Spleen (tissue), 11 donors: ENCODE measurements around the gene MUCL3. TPM values are rescaled to one million over a fixed set of nuclear protein-coding genes. Genes with fewer than 3 reads are reported as not detected.
A peak's percentile ranks its signal among the peaks of the same experiment; 100 is the strongest.
"Not testable (repeated sequence)": the region's sequence is repeated elsewhere in the genome, so short reads cannot be mapped to it uniquely, and the experiment has no call there.

Experiments
- DNase-seq: peaks from one replicate; pipeline ENCODE4 v3.0.0-alpha.2; 2020
- H3K27ac ChIP-seq, 8 donors: fragments of 200-600 bp; sonication (generic) in 7 of 8; 1 replicate in 4 of 8; 2 replicates in 4 of 8; pipeline versions ENCODE4 v1.5.0 to v1.8.0; 2016 to 2021; ENCODE audit warnings: inconsistent platforms in 4 of 8, mild to moderate bottlenecking in 4 of 8, moderate library complexity in 1 of 8
- H3K27me3 ChIP-seq, 7 donors: fragments of 200-600 bp; sonication (generic) in 6 of 7; replicated peaks in 1 of 7; 1 replicate in 4 of 7; 2 replicates in 3 of 7; pipeline versions ENCODE4 v1.5.0 to v1.8.0; 2016 to 2021; ENCODE audit warnings: inconsistent platforms in 3 of 7, mild to moderate bottlenecking in 1 of 7
- H3K36me3 ChIP-seq, 6 donors: fragments of 200-600 bp; sonication (generic) in 5 of 6; 1 replicate in 4 of 6; 2 replicates in 2 of 6; pipeline versions ENCODE4 v1.5.0 to v1.8.0; 2016 to 2021; ENCODE audit warnings: inconsistent platforms in 2 of 6
- H3K4me1 ChIP-seq, 6 donors: fragments of 200-600 bp; sonication (generic) in 5 of 6; 1 replicate in 3 of 6; 2 replicates in 3 of 6; pipeline versions ENCODE4 v1.5.0 to v1.8.0; 2016 to 2021; ENCODE audit warnings: inconsistent platforms in 3 of 6
- H3K4me3 ChIP-seq, 8 donors: fragments of 200-600 bp; sonication (generic) in 7 of 8; 1 replicate in 4 of 8; 2 replicates in 4 of 8; pipeline versions ENCODE4 v1.5.0 to v1.8.0; 2016 to 2021; ENCODE audit warnings: inconsistent platforms in 4 of 8, mild to moderate bottlenecking in 4 of 8, moderate library complexity in 2 of 8
- H3K9me3 ChIP-seq, 8 donors: fragments of 200-600 bp; sonication (generic) in 7 of 8; 1 replicate in 4 of 8; 2 replicates in 4 of 8; pipeline versions ENCODE4 v1.5.0 to v1.8.0; 2016 to 2021; ENCODE audit warnings: inconsistent platforms in 4 of 8
- POLR2A ChIP-seq, 3 donors: fragments of 450-650 bp; IDR thresholded peaks; one replicate each; pipeline ENCODE4 v1.5.1; 2017; ENCODE audit warnings: antibody characterized with exemption in 3 of 3, mild to moderate bottlenecking in 1 of 3
- POLR2AphosphoS5 ChIP-seq, 3 donors: sonication (generic); formaldehyde crosslinking; IDR thresholded peaks; one replicate each; pipeline ENCODE4 v1.5.1; 2017; ENCODE audit warnings: antibody characterized with exemption in 3 of 3
- WGBS, 5 donors: extraction: QIAGEN DNeasy Blood & Tissue Kit in 3 of 5; methylation state at CpG; one replicate each; pipeline versions ENCODE4 v1.1.5 to v1.1.7; 2013 to 2018; 5-methylcytosine and 5-hydroxymethylcytosine counted together
- intact Hi-C: fragments of 100-400 bp; cut with DNase I; formaldehyde crosslinking; loops from one replicate; pipeline ENCODE4 v1.15.0; 2023; ENCODE audit warnings: low total_unique reads
- polyA plus RNA-seq, 3 donors: library from polyadenylated mRNA; stranded (reverse); fragments of 200-250 nt; gene quantifications; one replicate each; pipeline ENCODE4 v1.2.1, GENCODE V29; 2013
- total RNA-seq, 7 donors: library from RNA; depleted of rRNA in 3 of 7; stranded (reverse); fragments of >200 nt in 3 of 7; fragmentation: NEBNext Ultra II Directional in 4 of 7; extraction: Animal tissue kit (Norgen Biotek cat#: 25700) in 4 of 7; gene quantifications; one replicate each; pipeline versions ENCODE4 v1.1.0 to v1.2.1, GENCODE V29; 2016 to 2021
- TF ChIP-seq, protein P1 (sequence below), 11 experiments: fragments of 200-600 bp in 7 of 11; fragments of 450-650 bp in 4 of 11; sonication (generic) in 4 of 11; IDR thresholded peaks in 8 of 11; conservative IDR thresholded peaks in 3 of 11; 1 replicate in 7 of 11; 2 replicates in 4 of 11; pipeline versions ENCODE4 v1.4.0 to v1.8.0; 2016 to 2021; ENCODE audit warnings: antibody characterized with exemption in 11 of 11, inconsistent platforms in 4 of 11, mild to moderate bottlenecking in 1 of 11
- donor health status: healthy with polysubstance abuse.
- donor health status: DM: no; HTN: no; CAD: no; lungs with moderate emphysema.
- donor health status: DM: no; HTN: no; CAD: no.
- donor health status: Bipolar disorder and iron deficiency.
- donor health status: healthy.
- donor health status: DM: no; HTN: no; CAD: no.
- donor health status: DM: yes; HTN: yes; CAD: no.

Gene MUCL3
- total and polyA plus RNA-seq, 10 donors: 0.03 TPM; not detected in 9

DNA sequence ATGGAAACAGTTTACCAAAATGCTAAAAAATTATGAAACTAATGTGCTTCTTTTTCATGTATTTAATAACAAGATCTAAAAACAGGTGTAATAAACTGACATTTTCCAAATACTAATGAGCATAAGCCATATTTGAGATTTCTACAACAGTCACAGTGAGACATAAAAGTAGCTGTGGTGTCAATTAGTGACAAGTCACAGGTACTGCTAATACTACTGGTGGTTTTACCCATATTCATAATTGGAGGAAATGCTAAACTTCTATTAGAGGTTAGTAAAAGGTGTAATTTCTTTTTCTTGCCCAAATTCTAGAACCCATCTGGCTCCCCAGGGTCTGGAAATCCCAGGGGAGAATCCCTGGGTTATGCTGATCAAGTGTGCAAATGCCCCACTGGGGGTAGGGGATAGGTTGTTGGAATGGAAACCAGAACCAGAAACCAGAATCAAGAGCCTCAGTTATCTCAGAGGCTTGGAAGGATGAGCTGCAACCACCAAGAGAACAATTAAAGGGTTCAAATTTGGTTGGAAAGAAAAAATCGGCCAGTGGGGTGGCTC lies 39.8 kb upstream of the MUCL3 start:
- TF ChIP-seq, protein P1, sequence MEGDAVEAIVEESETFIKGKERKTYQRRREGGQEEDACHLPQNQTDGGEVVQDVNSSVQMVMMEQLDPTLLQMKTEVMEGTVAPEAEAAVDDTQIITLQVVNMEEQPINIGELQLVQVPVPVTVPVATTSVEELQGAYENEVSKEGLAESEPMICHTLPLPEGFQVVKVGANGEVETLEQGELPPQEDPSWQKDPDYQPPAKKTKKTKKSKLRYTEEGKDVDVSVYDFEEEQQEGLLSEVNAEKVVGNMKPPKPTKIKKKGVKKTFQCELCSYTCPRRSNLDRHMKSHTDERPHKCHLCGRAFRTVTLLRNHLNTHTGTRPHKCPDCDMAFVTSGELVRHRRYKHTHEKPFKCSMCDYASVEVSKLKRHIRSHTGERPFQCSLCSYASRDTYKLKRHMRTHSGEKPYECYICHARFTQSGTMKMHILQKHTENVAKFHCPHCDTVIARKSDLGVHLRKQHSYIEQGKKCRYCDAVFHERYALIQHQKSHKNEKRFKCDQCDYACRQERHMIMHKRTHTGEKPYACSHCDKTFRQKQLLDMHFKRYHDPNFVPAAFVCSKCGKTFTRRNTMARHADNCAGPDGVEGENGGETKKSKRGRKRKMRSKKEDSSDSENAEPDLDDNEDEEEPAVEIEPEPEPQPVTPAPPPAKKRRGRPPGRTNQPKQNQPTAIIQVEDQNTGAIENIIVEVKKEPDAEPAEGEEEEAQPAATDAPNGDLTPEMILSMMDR (IDR thresholded peaks at IDR 0.05 in 8 of 11, conservative IDR thresholded peaks at IDR 0.05 in 3 of 11): no peak
- TF ChIP-seq POLR2A (IDR thresholded peaks at IDR 0.05) (no peak), POLR2AphosphoS5 (IDR thresholded peaks at IDR 0.05) (no peak)
- no peak for DNase-seq
- WGBS, 5 donors: 72 to 86% (median 84%) methylated on average over 1 of the region's 1 CpG
- no peak overlapping the region for H3K4me3 ChIP-seq
- H3K9me3 ChIP-seq: no peaks in the 10 kb centered on the region
- intact Hi-C loops: no loop called here
- H3K27ac ChIP-seq: no peak overlapping the region
- H3K27me3 ChIP-seq: no peaks in the 10 kb centered on the region
- H3K36me3 ChIP-seq: peaks cover 0 to 42% (median 25%) of the 10 kb centered on the region in 6 donors
- H3K4me1 ChIP-seq: peaks cover 0 to 21% (median 4%) of the 10 kb centered on the region in 6 donors

DNA sequence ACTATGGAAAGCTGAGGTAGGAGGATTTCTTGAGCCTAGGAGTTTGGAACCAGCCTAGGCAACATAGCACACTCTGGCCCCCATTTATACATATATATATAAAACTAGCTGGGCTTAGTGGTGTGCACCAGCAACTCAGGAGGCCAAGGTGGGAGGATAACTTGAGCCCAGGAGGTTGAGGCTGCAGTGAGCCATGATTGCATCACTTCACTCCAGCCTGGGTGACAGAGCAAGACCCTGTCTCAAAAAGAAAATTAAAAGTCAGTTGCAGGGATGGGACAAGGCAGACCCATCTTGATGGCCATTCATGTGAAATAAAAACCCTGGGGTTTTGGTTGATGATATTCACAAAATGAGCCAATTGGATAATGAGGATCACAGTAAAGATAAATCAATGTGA lies 39.3 kb upstream of the MUCL3 start:
- TF ChIP-seq, protein P1 (IDR thresholded peaks at IDR 0.05 in 8 of 11, conservative IDR thresholded peaks at IDR 0.05 in 3 of 11): no peak
- TF ChIP-seq POLR2A (IDR thresholded peaks at IDR 0.05): no peak
- no peak for TF ChIP-seq POLR2AphosphoS5 (IDR thresholded peaks at IDR 0.05)
- intact Hi-C loops: no loop called here
- no peak for DNase-seq

DNA sequence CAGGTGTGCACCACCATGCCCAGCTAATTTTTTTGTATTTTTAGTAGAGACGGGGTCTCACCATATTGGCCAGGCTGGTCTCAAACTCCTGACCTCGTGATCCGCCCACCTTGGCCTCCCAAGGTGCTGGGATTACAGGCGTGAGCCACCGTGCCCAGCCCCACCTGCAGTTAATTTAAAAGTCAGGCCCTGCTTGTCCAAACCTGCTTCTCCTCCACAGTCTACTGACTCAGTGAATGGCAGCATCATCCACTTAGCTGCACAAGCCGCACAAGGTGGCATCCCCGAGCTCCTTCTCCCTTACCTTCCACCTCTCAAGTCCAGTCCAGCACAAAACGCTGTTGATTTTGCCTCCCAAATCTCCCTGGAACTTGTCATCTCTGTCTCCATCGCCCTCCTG lies 38.6 kb upstream of the MUCL3 start:
- intact Hi-C loops, H3K27ac ChIP-seq, H3K27me3 ChIP-seq, H3K4me3 ChIP-seq, DNase-seq, H3K9me3 ChIP-seq: not testable (repeated sequence)
- 77 to 87% (median 82%) methylated on average over 9 of the region's 9 CpGs for WGBS, 5 donors
- H3K36me3 ChIP-seq: peaks cover 0 to 29% (median 24%) of the 10 kb centered on the region in 6 donors
- peaks cover under 1 to 23% (median 5%) of the 10 kb centered on the region in 6 donors for H3K4me1 ChIP-seq

More for the DNA sequence above, 39.3 kb upstream of the MUCL3 start:
- H3K27me3 ChIP-seq: no peaks in the 10 kb centered on the region
- no peaks in the 10 kb centered on the region for H3K9me3 ChIP-seq
- peaks cover 0 to 37% (median 25%) of the 10 kb centered on the region in 6 donors for H3K36me3 ChIP-seq
- peaks cover 0 to 21% (median 4%) of the 10 kb centered on the region in 6 donors for H3K4me1 ChIP-seq
- H3K27ac ChIP-seq: no peak overlapping the region
- H3K4me3 ChIP-seq: no peak overlapping the region

DNA sequence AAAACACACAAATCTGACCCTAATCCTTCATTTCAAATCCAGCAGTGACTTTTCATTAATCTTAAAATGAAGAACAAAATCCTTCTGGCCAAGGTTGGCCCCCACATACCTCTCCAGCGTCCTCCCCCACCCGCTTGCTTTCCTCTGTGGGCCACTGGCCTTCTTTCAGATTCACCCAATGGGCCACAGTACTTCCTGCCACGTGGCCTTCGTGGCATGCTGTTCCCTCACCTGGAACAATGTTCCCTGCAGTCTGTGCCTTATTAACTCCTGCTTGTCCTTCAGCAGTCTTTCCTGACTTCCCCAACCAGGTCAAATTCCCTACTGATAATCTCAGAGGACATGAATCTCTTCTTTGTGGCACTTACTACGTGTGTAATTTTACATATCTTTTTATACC lies 38.1 kb upstream of the MUCL3 start:
- Histone ChIP-seq H3K4me3 (no peak overlapping the region), H3K9me3 (no peaks in the 10 kb centered on the region), H3K27ac (peak overlapping the region in 1 of 8 donors; percentile 8), H3K27me3 (no peaks in the 10 kb centered on the region), H3K4me1 (peaks cover 4 to 28% (median 10%) of the 10 kb centered on the region in 6 donors), H3K36me3 (peaks cover 0 to 24% (median 19%) of the 10 kb centered on the region in 6 donors)
- intact Hi-C loops: no loop called here
- 32 to 40% (median 36%) methylated on average over 5 of the region's 5 CpGs for WGBS, 5 donors
- no peak for DNase-seq
- TF ChIP-seq POLR2AphosphoS5 (IDR thresholded peaks at IDR 0.05) (no peak), POLR2A (IDR thresholded peaks at IDR 0.05) (no peak)
- TF ChIP-seq, protein P1 (IDR thresholded peaks at IDR 0.05 in 8 of 11, conservative IDR thresholded peaks at IDR 0.05 in 3 of 11): no peak
